Vein endothelial cell (primary cell): Measurements from ENCODE around the gene FN3KRP. TPM values are rescaled to one million over a fixed set of nuclear protein-coding genes. Genes with fewer than 3 reads are reported as not detected.

Source experiments
- small RNA-seq: library from RNA; depleted of rRNA; stranded (forward); fragments of <200 nt; gene quantifications from one replicate; pipeline ENCODE3, GENCODE V24; 2012
- total RNA-seq: library from RNA; depleted of rRNA; stranded (reverse); fragments of >200 nt; gene quantifications from 2 replicates; pipeline ENCODE4 v1.2.3, GENCODE V29; 2012

Gene FN3KRP
- total RNA-seq = 15.7 and 16.0 TPM in 2 replicates

GRCh38 chr17:82716203-82717010 lies at the start of gene FN3KRP:
TSS of gene FN3KRP (plus strand) at chr17:82716706. CDS start at chr17:82716756, 50 bp downstream.

GRCh38 chr17:82698065-82698973 lies 18.2 kb upstream of the FN3KRP start, which contains the start of gene RAB40B:
TSS of gene RAB40B (minus strand) at chr17:82698698. CDS start at chr17:82698596, 102 bp downstream.

GRCh38 chr17:82734987-82735866 lies 18.7 kb downstream of the FN3KRP start, which contains the start of gene FN3K:
TSS of gene FN3K (plus strand) at chr17:82735615. CDS start at chr17:82735637, 22 bp downstream.

GRCh38 chr17:82751571-82752370 lies 35.3 kb downstream of the FN3KRP start, which contains the start of gene TBCD:
TSS of gene TBCD (plus strand) at chr17:82752065. CDS start at chr17:82752194, 129 bp downstream.

Small RNA genes lying within 50 kb of the gene (small RNA-seq; reads per million reads assigned to genes)
- gene MIR4525 = not detected

Other genes starting within 250 kb of the FN3KRP start
- gene FOXK2, start 197.0 kb upstream of the FN3KRP start, total RNA-seq = 44.3 and 50.3 TPM in 2 replicates
- 88.5 and 92.8 TPM in 2 replicates for gene WDR45B, start 68.3 kb upstream of the FN3KRP start, total RNA-seq
- 7.2 and 10.6 TPM in 2 replicates for gene RAB40B, start 18.0 kb upstream of the FN3KRP start, total RNA-seq
- 2.3 and 3.2 TPM in 2 replicates for gene FN3K, start 18.9 kb downstream of the FN3KRP start, total RNA-seq
- gene TBCD, start 35.4 kb downstream of the FN3KRP start, total RNA-seq = 72.7 and 83.6 TPM in 2 replicates
- 0.10 TPM in 1 of 2 replicates, not detected in the other for gene ZNF750, start 123.3 kb downstream of the FN3KRP start, total RNA-seq